Anterior cingulate cortex (tissue), 58 donors: ENCODE results near the gene PHETA2.

ENCODE experiments used
- DNase-seq, 58 donors: peaks; one replicate each; lab custom pipeline; 2025; lab: John Stamatoyannopoulos, UW

The PHETA2 gene

GRCh38 chr22:42074132-42074811 lies at the start of gene PHETA2:
TSS of gene PHETA2 (plus strand) at chr22:42074248. CDS start at chr22:42077294, 3,046 bp downstream.
- DNase-seq = peak in 2 of 58 donors; percentile 2 to 45

GRCh38 chr22:42025421-42025820 lies 48.6 kb upstream of the PHETA2 start:
- DNase-seq = no peak

GRCh38 chr22:42026705-42027104 lies 47.3 kb upstream of the PHETA2 start:
- DNase-seq = no peak

- no peak for DNase-seq
Measured at GRCh38 chr22:42033263-42034181, 40.5 kb upstream of the PHETA2 start.

- DNase-seq = no peak
Measured at GRCh38 chr22:42035256-42035655, 38.8 kb upstream of the PHETA2 start.

GRCh38 chr22:42039271-42039670 lies 34.8 kb upstream of the PHETA2 start:
- no peak for DNase-seq

- DNase-seq = no peak
Measured at GRCh38 chr22:42041784-42042183, 32.3 kb upstream of the PHETA2 start.

GRCh38 chr22:42050641-42051180 lies 23.3 kb upstream of the PHETA2 start:
- DNase-seq = no peak

GRCh38 chr22:42052765-42053164 lies 21.3 kb upstream of the PHETA2 start:
- no peak for DNase-seq

GRCh38 chr22:42056757-42057511 lies 17.1 kb upstream of the PHETA2 start:
- no peak for DNase-seq

GRCh38 chr22:42060489-42060888 lies 13.6 kb upstream of the PHETA2 start:
- DNase-seq = no peak

GRCh38 chr22:42061041-42061440 lies 13.0 kb upstream of the PHETA2 start:
- peak in 1 of 58 donors; percentile 11 for DNase-seq

- DNase-seq = no peak
Measured at GRCh38 chr22:42062506-42063170, 11.4 kb upstream of the PHETA2 start.

- no peak for DNase-seq
Measured at GRCh38 chr22:42064629-42065028, 9.4 kb upstream of the PHETA2 start.

GRCh38 chr22:42065438-42066125 lies 8.5 kb upstream of the PHETA2 start:
- DNase-seq = no peak

GRCh38 chr22:42066126-42066761 lies 7.8 kb upstream of the PHETA2 start:
- DNase-seq = no peak

GRCh38 chr22:42066937-42067336 lies 7.1 kb upstream of the PHETA2 start:
- no peak for DNase-seq

- no peak for DNase-seq
Measured at GRCh38 chr22:42067671-42068251, 6.3 kb upstream of the PHETA2 start.

GRCh38 chr22:42068291-42068690 lies 5.8 kb upstream of the PHETA2 start:
- DNase-seq = no peak
